Tibial nerve (tissue), 4 donors: ENCODE measurements around the gene VMP1.

Source experiments
- CTCF ChIP-seq, 5 experiments: fragments of 200-600 bp in 3 of 5; fragments of 450-650 bp in 2 of 5; sonication (generic) in 3 of 5; IDR thresholded peaks; one replicate each; pipeline ENCODE4 v1.5.1; 2016 to 2019; ENCODE audit warnings: antibody characterized with exemption in 5 of 5, mild to moderate bottlenecking in 3 of 5, moderate library complexity in 2 of 5
- EP300 ChIP-seq, 2 donors: sonication (generic); formaldehyde crosslinking; IDR thresholded peaks; one replicate each; pipeline ENCODE4 v1.6.1; 2017; ENCODE audit warnings: antibody characterized with exemption in 2 of 2, mild to moderate bottlenecking in 1 of 2
- POLR2A ChIP-seq, 2 donors: fragments of 450-650 bp; IDR thresholded peaks; one replicate each; pipeline ENCODE4 v1.6.1; 2017; ENCODE audit warnings: antibody characterized with exemption in 2 of 2, mild to moderate bottlenecking in 2 of 2, moderate library complexity in 2 of 2

- TF ChIP-seq CTCF (IDR thresholded peaks at IDR 0.05) (no peak), POLR2A (IDR thresholded peaks at IDR 0.05) (no peak), EP300 (IDR thresholded peaks at IDR 0.05) (no peak)
Measured at GRCh38 chr17:59683283-59683682, 24.2 kb upstream of the VMP1 start.
